Osteocyte (in vitro differentiated cells): ENCODE data around the gene MEGF6. TPM values are rescaled to one million over a fixed set of nuclear protein-coding genes. Genes with fewer than 3 reads are reported as not detected.

Experiments used
- DNase-seq: peaks from one replicate; pipeline ENCODE4 v3.0.0; 2021; ENCODE audit warnings: mixed read lengths; ENCODE audit not compliant: unreplicated experiment; ENCODE audit errors: extremely low spot score
- H3K27ac Mint-ChIP-seq: one replicate; pipeline ENCODE4 v1.8.0; 2021; ENCODE audit warnings: mild to moderate bottlenecking, mixed read lengths; ENCODE audit not compliant: unreplicated experiment
- H3K27me3 Mint-ChIP-seq: one replicate; pipeline ENCODE4 v1.8.0; 2021; ENCODE audit warnings: mixed read lengths; ENCODE audit not compliant: unreplicated experiment
- H3K36me3 Mint-ChIP-seq: one replicate; pipeline ENCODE4 v1.8.0; 2021; ENCODE audit warnings: mixed read lengths; ENCODE audit not compliant: unreplicated experiment
- H3K4me1 Mint-ChIP-seq: one replicate; pipeline ENCODE4 v1.8.0; 2021; ENCODE audit warnings: mixed read lengths; ENCODE audit not compliant: unreplicated experiment
- H3K4me3 Mint-ChIP-seq: one replicate; pipeline ENCODE4 v1.8.0; 2021; ENCODE audit warnings: mild to moderate bottlenecking, moderate library complexity, mixed read lengths; ENCODE audit not compliant: unreplicated experiment
- H3K9me3 Mint-ChIP-seq: one replicate; pipeline ENCODE4 v1.8.0; 2021; ENCODE audit warnings: mixed read lengths; ENCODE audit not compliant: unreplicated experiment
- CTCF ChIP-seq: fragments of 200-600 bp; sonication (generic); IDR thresholded peaks from 2 replicates; pipeline ENCODE4 v1.5.0; 2021; ENCODE audit warnings: antibody characterized with exemption, mild to moderate bottlenecking, moderate library complexity
- total RNA-seq: library from RNA; stranded (reverse); gene quantifications from 2 replicates; pipeline ENCODE4 v1.2.1, GENCODE V29; 2021

Gene MEGF6
- total RNA-seq, 1 donor from 2014 or later: 255 TPM

GRCh38 chr1:3498246-3498930, 112.9 kb downstream of the MEGF6 start:
- H3K27ac Mint-ChIP-seq: no peak overlapping the region
- no peaks in the 10 kb centered on the region for H3K9me3 Mint-ChIP-seq
- H3K4me1 Mint-ChIP-seq: peaks cover 10% of the 10 kb centered on the region
- no peak for TF ChIP-seq CTCF
- H3K27me3 Mint-ChIP-seq: no peaks in the 10 kb centered on the region
- peaks cover 2% of the 10 kb centered on the region for H3K36me3 Mint-ChIP-seq
- no peak overlapping the region for H3K4me3 Mint-ChIP-seq
- no peak for DNase-seq

GRCh38 chr1:3497521-3497920, 113.8 kb downstream of the MEGF6 start:
- Mint-ChIP-seq H3K9me3 (no peaks in the 10 kb centered on the region), H3K36me3 (peaks cover 2% of the 10 kb centered on the region), H3K4me3 (no peak overlapping the region), H3K4me1 (peaks cover 5% of the 10 kb centered on the region), H3K27me3 (no peaks in the 10 kb centered on the region), H3K27ac (no peak overlapping the region)
- no peak for DNase-seq
- no peak for TF ChIP-seq CTCF

GRCh38 chr1:3496916-3497315, 114.4 kb downstream of the MEGF6 start:
- no peaks in the 10 kb centered on the region for H3K27me3 Mint-ChIP-seq
- no peaks in the 10 kb centered on the region for H3K9me3 Mint-ChIP-seq
- H3K27ac Mint-ChIP-seq: no peak overlapping the region
- no peak for TF ChIP-seq CTCF
- DNase-seq: no peak
- H3K36me3 Mint-ChIP-seq: peaks cover 2% of the 10 kb centered on the region
- H3K4me1 Mint-ChIP-seq: peaks cover 5% of the 10 kb centered on the region
- H3K4me3 Mint-ChIP-seq: no peak overlapping the region

- DNase-seq: no peak
- no peaks in the 10 kb centered on the region for H3K27me3 Mint-ChIP-seq
- no peak for TF ChIP-seq CTCF
- no peaks in the 10 kb centered on the region for H3K9me3 Mint-ChIP-seq
- no peak overlapping the region for H3K4me3 Mint-ChIP-seq
- peaks cover 9% of the 10 kb centered on the region for H3K4me1 Mint-ChIP-seq
- no peak overlapping the region for H3K27ac Mint-ChIP-seq
- peaks cover 6% of the 10 kb centered on the region for H3K36me3 Mint-ChIP-seq
These were observed 115.2 kb downstream of the MEGF6 start for GRCh38 chr1:3495776-3496745.
